22Rv1 (cell line): ENCODE results near the gene TAF8.
A peak's percentile ranks its signal among the peaks of the same experiment; 100 is the strongest.

Experiments used
- H3K27ac ChIP-seq: fragments of 450-650 bp; 2 replicates; pipeline ENCODE4 v1.5.1; 2017
- ZFX ChIP-seq: fragments of 450-650 bp; IDR thresholded peaks from 2 replicates; pipeline ENCODE4 v1.6.1; 2017; ENCODE audit warnings: antibody characterized with exemption, borderline replicate concordance
- TF ChIP-seq, protein P1 (sequence below): fragments of 450-650 bp; IDR thresholded peaks from 2 replicates; pipeline ENCODE4 v1.5.1; 2017; ENCODE audit warnings: mild to moderate bottlenecking

TAF8 gene

DNA sequence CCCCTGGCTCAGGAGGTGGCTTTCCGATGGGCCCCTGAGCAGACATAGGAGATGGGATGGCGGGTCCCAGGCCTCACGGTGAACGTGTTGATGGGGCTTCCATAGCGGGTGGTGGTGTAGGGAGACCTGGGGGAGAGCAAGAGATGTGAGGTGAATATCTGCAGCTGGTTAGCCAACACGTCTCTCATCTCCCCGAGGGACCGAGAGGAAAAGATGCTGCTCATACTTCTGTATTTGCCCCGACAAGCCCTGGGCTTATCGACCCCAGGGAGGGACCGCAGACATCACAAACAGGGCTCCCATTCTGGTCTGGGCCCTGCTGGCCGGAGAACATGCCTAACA lies 53.4 kb downstream of the TAF8 start:
- no peak overlapping the region for H3K27ac ChIP-seq
- TF ChIP-seq, protein P1, sequence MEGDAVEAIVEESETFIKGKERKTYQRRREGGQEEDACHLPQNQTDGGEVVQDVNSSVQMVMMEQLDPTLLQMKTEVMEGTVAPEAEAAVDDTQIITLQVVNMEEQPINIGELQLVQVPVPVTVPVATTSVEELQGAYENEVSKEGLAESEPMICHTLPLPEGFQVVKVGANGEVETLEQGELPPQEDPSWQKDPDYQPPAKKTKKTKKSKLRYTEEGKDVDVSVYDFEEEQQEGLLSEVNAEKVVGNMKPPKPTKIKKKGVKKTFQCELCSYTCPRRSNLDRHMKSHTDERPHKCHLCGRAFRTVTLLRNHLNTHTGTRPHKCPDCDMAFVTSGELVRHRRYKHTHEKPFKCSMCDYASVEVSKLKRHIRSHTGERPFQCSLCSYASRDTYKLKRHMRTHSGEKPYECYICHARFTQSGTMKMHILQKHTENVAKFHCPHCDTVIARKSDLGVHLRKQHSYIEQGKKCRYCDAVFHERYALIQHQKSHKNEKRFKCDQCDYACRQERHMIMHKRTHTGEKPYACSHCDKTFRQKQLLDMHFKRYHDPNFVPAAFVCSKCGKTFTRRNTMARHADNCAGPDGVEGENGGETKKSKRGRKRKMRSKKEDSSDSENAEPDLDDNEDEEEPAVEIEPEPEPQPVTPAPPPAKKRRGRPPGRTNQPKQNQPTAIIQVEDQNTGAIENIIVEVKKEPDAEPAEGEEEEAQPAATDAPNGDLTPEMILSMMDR = no peak
- no peak for TF ChIP-seq ZFX

DNA sequence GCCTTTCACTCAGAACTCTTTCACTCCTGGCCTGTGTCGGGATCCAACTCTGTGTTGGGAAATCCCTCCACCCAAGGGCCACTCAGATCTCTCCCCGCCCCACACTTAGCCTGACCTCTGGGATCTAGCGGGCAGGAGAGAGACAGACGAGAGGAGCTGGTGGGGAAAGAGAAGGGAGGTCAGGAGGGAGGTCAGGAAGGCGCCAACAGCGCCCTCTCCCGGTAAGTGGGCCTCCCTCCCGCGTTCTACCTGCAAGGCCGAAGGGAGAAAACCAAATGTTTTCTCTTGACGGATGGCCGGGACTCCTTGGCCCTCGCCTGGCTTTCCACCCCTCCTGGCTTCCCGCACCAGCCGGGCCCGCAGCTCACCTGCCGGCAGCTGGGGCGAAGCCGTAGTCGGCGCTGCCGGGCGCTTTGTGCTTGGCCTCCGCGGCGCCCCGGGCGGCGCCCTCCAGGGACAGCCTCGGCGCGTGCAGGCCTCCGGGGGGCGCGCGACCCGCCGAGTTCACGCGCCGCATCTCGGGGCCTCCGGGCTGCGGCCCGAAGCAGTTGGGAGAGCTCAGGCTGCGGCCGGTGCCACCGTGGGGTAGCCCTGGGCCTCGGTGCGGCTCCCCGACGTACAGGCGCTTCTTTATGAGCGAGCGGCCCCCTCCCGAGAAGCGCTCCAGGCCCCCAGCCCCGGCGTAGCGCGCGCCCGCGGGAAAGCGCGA lies 53.9 kb downstream of the TAF8 start:
- H3K27ac ChIP-seq = no peak overlapping the region
- TF ChIP-seq ZFX = no peak
- TF ChIP-seq, protein P1 = peak; percentile 55

DNA sequence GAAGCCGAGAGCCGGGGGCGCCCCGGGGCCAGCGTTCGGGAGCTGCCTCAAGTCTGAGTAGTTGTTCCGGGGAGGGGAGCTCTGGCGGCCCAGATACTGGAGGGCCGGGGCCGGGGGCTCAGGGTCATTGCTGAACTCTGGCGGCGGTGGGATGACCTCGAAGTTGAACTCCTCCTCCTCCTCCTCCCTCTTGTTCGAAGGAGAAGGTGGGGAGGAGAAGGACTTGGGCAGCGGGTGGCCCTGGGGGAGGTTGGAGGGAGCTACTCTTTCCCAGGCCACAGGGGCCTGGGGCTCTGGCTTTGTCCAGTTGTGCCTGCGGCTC lies 54.4 kb downstream of the TAF8 start:
- H3K27ac ChIP-seq = no peak overlapping the region
- TF ChIP-seq, protein P1 = no peak
- no peak for TF ChIP-seq ZFX

DNA sequence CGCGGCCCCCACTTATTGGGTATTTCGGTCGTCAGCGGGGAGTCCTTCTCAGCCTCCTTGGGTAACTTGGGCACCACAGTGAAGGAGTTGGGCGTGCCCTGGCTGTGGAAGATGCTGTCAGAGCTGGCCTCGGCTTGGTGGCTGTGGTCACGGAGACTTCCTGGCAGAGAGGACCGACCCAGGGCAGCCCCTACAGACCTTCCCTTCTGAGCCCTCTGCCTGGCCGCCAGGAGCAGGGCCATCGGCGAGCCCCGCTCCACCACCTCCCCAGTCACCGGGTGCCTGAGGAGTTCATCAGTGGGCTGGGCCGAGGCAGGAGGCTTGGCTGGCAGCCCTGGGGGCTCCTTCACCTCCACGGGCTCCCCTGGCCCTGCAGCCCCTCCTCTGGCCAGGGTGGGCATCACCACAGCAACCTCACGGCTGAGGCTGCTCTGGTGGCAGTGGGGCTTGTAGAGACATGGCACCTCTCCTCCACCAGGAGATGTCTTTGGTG lies 54.9 kb downstream of the TAF8 start:
- H3K27ac ChIP-seq = no peak overlapping the region
- TF ChIP-seq, protein P1 = no peak
- no peak for TF ChIP-seq ZFX

DNA sequence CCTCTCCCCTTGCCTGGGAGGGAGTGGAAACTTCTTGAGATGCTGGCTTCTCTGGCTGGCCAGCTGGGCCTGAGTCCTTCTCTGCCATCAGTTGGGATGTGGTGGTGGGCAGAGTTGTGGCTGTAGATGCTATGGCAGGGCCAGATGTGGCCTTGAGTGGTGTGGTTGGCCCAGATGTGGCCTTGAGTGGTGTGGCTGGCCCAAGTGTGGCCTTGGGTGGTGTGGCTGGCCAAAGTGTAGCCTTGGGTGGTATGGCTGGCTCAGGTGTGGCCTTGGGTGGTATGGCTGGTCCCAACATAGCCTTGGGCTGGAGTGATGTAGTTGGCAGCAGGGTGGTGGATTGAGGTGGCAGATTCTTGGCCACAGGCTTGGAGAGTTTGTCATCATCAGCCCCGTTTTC lies 55.4 kb downstream of the TAF8 start:
- H3K27ac ChIP-seq = no peak overlapping the region
- TF ChIP-seq, protein P1 = no peak
- no peak for TF ChIP-seq ZFX

DNA sequence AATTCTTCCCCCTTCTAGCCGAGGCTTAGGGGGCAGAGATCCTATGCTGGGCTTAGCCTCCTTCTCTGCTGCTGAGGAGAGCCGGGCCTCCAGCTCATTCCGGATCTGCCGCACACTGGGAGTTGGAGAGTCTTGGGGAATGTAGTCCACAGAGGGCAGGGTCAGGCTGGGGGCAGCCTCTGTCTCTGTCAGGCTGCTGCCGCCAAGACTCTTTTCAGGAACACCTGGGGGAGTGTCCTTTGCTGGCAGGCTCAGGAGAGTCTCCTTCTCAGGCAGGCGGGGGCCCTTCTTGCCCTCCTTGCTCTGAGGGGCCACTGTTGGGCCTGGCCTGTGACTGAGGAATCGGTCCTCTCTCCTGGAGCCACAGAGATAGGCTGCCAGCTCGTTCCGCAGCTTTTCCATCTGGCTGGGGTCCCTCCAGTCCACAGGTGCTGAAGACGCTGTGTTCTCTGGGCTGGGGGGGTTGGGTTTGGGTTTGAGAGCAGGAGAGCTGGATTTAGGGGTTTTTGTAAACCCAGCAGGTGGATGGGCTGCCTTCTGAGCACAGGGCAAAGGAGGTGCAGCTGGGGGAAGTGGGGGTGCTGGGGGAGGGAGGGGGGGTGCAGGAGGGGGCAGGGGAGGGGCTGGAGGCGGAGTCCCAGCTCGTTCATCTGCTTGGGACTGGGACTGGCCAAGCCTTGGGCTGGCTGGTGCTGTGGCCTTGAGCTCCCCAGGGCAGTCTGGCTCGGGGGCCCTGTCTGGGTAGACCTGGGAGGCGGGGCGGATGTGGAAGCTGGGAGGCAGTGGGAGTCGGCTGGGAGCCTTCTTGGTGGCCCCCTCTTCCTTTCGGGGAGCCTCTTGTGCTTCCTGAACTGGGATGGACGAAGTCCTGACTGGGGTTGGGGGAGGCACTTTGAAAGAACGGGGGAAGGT lies 56.0 kb downstream of the TAF8 start:
- no peak overlapping the region for H3K27ac ChIP-seq

DNA sequence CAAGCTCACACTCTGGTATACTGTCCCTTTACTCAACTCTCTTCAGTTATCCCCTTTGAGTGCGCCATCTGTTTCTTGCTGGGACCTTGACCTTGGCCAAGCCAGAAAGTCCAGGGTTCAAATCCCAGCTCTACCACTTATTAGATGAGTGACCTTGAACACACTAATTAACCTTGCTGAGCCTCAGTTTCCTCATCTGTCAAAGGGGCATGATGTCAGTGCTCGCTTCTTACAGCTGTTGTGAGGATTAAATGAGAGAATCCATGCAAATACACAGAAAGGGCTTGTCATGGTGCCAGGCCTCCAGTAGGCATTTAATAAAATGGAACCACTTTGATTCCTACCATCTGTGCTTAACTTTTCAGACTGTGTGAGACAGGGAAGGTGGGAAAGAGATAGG lies 57.7 kb downstream of the TAF8 start:
- no peak for TF ChIP-seq ZFX
- TF ChIP-seq, protein P1 = no peak
- H3K27ac ChIP-seq = no peak overlapping the region

More for the DNA sequence above, 56.0 kb downstream of the TAF8 start:
- TF ChIP-seq, protein P1 = no peak
- no peak for TF ChIP-seq ZFX
